Stimulated activated CD4-positive, alpha-beta T cell treated with anti-CD3 and anti-CD28 coated beads, Interleukin-2, amount 100 ng/mL, for 24 hours (primary cell): ENCODE data around the gene SLC31A1.

Experiments used
- DNase-seq, 2 donors: peaks; one replicate each; pipeline ENCODE4 v3.0.0-alpha.2; 2020

Gene SLC31A1

DNA sequence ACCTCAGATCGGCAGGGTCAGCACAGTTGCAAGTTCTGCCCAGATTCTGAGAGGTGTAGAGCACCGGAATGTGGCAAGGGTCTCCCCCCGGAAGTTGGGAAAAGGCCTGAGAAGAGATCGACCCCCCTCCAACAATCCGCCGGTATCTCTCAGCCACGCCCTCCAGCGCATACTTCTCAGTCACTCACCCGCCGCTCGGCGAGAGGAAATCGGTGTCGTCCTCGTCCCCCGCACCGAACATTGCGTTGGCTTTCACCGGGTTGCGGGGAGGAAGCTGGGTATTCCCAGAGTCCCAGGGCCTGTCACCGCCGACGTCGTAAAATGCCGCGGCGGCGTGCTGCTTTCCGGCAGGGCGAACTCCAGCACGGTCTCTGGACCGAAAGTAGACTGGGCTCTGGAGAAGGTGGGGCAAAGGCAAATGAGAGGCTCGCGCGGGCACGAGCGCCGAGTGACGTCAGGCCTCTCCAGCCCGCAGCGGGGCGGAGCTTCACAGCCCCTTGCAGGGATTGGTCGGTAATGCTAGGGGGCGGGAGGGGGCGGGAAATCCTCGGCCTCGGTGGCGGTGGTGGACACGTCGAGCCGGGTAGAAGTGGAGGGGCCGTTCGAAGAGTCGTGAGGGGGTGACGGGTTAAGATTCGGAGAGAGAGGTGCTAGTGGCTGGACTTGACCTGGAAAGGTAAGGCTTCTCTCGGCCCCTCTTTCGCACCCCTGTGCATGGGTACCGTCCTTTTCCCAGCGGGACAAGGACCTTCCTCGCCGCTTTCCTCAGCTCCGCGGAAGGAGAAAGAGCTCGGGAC, at the start of gene SLC31A1, which contains the start of gene FKBP15:
TSS of gene SLC31A1 (plus strand) at position 542 of the 797 bp plus-strand sequence. CDS start 34,605 bp downstream, outside the sequence.
TSS of gene FKBP15 (minus strand) at position 275 of the 797 bp plus-strand sequence. CDS start at position 241, 34 bp downstream.
- peak; percentile 95 to 97 for DNase-seq

DNA sequence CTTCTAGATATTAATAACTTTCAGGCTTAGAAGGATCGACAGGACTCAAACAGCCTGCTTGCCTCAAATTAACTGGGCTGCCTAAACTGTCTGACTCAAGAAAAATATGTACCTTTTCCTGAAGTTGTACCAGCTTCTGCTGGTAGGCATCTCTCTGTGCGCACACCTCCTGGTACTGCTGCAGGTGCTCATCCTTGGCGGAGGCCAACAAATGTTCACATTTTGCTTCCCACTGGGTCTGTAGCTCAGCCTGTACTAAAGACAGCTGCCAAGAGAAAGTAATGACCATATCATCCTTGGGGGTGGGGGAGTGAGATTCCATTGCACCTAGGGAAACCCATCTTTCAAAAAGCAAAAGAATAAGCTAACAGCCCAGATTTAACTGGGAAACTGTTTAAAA, 48.0 kb upstream of the SLC31A1 start:
- DNase-seq, result no peak

DNA sequence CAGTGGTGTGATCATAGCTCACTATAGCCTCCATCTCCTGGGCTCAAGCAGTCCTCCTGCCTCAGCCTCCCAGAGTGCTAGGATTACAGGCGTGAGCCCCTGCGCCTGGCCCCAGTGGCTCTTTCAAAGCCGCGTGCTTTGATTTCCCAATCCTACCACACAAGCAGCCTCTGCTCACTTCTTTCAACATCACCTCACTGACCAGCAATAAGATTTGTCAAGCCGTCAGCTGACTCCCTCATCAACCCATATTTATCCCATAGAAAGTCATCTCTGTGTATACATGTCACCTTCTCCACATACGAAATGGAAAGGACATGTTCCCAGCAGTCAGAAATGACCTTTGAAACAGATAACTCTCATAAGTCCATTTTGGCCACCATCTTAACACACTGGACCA, 44.5 kb upstream of the SLC31A1 start:
- DNase-seq, result no peak

DNA sequence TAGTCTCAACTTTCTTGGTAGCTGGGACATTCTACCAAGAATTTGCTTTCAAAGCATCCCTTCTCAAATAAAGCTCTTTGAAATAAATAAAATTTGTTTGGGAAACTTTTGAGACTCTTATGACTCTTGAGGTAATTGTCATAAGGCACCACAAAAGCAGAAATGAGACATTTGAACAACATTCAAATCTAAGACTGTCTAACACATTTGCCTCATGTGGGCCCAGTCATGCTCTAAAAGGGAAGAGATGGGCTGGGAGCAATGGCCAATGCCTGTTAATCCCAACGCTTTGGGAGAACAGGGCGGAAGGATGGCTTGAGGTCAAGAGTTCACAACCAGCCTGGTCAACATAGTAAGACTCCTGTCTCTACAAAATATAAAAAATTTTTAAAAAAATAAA, 44.1 kb upstream of the SLC31A1 start:
- no peak for DNase-seq

DNA sequence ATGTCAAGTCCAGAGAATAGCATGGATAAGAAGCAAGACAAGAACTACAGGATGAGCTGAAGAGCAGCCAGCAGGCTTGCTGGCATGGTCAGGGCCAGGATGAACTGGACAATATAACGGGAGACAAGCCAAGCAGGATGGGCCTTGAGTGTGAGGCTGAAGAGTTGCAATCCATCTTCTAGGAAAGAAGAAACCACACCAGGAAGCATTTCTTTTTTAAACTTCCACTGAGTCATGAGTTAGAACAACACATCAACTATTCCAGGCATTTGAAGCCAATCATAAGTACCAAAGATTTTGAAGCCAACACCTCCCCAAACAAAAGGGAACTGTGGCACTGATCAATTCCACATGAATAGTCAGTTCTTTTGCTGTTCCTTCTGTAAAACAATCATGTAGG, 43.3 kb upstream of the SLC31A1 start:
- DNase-seq, result no peak

DNA sequence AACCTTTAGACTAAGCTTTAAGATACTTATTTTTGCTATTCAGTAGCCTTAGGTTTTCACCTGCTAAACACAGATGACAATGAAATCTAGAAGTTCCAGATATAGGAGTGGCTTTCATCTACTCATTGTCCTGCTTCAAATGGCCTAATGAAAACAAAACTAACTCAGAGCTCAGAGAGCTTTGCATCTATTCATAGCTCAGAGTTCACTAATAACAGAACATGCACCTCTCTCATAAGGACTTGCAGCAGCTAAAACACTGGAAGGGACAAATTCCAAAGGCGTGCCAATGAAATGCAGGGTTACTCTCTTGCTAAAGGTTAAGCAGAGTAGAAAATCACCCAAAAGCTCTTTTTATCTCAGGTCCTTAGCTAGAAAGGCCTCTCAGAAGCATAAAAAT, 41.5 kb upstream of the SLC31A1 start:
- no peak for DNase-seq

DNA sequence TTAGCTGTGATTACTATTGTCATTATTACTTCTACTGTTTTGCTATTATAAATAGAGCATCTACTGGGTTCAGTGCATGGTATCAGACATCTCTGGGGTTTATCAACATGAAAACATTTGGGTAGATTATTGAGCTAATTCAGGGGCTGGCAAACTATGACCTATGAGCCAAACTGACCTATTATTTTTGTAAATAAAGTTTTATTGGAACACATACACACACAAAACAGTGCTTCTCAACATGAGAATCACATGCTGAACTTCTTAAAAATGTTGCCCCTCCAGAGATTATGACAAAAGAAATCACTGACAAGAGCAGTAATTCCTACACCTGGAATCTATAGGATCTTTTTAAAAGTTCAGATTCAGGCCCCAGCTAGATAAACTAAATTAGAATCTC, 40.2 kb upstream of the SLC31A1 start:
- no peak for DNase-seq

DNA sequence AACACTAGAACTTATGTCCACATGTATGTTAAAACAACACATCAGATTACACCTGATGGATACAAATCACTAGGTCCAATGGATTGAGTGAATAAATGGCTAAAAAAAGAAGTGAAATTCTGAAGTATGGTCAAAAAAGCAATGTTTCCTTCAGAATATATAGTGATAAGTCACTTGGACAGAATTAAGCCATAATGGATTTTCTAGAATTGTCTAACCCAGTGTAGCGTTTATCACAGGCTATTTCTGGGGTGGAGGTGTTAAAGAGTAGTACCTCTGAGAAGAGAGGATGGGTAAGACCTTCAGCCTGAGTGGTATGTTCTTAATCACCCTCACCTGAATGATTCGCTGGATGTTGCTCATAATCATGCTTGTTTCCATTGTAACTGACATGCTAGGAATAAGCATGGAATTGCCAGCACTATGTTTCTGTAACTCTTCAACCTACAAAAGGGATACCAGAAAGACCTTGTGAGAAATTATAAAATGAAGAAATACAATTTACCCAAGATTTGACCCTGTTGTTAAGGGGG, 37.3 kb upstream of the SLC31A1 start:
- DNase-seq, result no peak

DNA sequence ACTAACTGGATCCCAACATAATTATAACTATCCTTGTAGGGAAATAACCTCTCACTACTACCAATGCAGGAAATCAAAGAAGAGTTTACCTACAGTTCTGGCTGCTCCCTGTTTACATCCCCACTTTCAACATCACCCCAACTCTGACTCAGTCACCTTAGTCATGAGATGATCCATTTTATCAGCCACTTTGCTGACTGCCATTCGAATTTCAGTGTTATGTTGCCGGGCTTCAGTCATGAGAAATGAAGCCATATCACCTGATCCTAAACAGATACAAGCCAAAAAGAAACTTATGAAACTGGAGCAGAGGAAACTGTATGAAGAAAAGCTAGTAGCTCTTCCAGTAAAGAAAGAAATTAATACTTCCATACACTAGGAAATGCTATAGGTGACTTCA, 36.8 kb upstream of the SLC31A1 start:
- no peak for DNase-seq

DNA sequence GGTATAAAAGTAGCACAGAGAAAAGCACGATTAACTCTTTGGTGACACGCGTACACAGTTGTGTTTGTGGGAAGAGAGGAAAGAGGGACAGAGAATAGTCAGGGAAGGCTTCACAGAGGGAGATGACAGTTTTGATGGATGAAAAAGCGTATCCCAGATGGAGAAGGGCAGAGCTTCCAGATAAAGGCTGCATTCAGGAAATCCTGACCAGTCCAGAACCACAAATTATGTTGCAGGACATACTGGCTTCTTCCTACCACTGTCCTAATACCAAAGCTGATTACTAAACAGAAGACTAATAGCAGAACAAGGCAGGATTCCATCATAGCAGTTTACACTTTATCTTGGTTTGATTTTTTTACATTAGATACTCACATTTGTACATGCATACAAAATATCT, 36.1 kb upstream of the SLC31A1 start:
- no peak for DNase-seq

DNA sequence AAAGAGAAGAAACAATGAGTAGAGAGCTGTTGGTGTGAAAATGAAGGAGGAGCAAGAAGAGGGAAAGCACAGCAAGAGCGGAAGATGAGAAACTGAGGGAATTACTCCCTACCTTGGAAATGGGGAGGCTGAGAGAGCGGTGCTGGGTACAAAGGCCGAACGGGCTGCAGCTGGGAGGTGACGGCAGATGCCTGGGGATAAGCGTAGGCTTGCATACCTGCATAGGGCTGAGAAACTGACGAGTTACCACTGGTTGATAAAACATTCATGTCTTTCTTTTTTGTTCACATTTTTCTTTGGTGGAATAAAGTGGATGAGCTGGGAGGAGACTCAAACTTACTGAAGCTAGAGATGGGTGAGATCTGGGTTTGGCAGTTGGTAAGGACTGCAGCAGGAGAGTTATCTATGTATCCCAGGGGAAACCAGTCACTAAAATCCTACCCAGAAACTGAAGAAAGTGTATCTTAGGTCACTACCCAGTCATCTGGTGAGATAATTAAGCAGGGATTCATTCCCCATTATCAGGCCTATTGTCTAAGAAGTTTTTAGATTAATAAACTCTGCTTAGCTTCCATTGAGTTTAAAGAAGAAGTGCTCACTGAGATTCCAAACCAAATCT, 35.1 kb upstream of the SLC31A1 start:
- DNase-seq, result no peak

DNA sequence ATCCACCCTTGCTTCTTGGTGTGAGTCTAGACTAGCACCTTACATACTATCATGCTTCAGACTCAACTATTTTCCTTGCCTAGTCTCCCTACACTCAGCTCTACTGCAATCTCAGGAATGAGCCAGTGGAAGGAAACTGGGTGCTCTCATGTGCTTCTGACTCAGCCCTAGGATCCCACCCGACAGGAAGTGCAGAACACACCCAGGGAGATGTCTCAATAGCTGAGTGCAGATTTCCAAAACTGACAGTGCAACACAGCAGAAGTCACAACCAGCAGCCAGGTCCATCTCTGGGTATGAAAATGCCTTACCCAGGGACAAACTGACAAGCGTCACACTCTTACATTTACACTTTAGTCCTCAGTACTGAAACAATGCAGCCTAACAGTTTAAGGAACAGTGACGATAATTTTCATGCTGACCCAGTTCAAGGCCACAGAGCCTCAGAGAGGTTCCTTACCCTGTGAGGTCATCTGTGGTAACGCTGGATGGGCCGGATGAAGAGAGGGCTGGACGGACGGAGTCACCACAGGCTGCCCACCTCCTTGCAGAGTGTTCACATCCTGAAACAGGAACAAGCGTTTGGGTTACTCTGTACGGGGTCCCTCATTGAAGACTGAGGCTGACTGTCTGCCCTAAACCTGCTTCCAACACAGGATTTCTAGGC, 33.3 kb upstream of the SLC31A1 start:
- no peak for DNase-seq

DNA sequence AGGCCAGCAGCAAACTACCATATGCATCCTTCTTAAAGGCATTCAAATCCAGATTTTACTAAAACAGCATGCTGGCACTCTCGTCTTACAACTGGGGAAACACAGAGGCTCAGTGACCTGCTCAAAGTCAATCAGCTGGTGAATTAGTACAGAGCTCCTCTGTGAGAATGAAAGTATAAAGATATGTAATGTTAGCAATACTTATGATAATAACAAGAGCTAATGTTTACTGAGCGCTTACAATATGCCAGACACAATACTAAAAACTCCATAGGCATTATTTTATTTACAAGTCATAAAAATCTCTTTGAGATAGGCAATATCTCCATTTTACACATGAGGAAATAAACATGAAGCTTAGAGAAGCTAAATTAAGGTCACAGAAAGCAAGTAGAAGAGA, 28.9 kb upstream of the SLC31A1 start:
- DNase-seq, result no peak

DNA sequence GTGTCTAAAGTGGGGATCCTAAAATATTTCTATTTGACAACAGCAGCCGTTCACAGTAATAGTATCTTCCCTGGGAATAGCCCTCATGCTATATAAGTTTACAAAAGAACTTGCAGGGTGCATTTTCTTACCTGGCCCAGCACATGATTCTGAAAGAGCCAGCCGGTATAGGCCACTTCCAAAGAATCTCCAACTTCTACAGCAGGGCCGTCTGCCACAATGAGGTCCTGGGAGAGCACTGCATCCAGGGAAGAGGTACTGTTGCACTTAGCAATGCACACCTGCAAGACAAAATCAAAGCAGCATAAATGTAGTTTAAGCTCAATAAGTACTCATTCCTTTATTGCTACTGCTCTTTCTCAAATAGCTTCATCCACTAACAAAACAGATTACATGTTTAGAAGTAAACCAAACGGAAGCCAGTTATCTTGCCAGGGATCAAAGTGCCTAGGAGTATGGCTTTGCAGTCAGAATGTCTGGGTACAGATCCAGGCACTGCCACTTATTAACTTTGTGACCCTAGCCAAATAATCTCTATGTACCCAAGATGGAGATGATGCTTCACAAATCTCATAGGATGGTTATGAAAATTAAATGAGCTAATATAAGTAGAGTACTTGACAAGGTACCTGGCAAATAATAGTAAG, 21.5 kb upstream of the SLC31A1 start:
- no peak for DNase-seq

DNA sequence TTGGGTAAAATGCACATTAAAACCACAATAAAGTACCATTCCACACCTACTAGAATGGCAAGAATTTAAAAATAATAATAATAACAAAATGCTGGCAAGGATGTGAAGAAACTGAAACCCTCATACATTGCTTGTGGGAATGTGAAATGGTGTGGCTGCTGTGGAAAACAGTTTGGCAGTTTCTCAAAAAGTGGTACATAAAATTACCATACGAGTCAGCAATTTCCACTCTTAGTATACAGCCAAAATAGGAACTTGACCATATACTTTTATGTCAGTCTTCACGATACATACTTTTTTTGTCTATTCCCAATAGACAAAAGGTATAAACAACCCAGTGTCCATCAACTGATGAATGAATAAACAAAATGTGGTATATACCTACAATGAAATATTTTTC, 15.9 kb upstream of the SLC31A1 start:
- DNase-seq, result no peak

DNA sequence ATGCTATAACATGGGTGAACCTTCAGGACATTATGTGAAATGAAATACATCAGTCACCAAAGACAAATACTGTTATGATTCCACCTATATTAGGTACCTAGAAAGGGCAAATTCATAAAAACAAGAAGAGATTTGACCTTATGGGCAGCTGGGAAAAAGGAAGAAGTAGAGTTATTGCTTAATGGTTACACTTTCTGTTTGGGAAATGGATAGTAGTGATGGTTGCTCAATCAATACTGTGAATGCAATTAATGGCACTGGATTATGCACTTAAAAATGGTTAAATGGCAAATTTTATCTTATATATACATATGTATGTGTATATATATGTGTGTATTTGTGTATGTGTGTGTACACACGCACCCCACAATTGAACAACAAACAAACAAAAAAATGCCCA, 15.5 kb upstream of the SLC31A1 start:
- DNase-seq, result no peak

DNA sequence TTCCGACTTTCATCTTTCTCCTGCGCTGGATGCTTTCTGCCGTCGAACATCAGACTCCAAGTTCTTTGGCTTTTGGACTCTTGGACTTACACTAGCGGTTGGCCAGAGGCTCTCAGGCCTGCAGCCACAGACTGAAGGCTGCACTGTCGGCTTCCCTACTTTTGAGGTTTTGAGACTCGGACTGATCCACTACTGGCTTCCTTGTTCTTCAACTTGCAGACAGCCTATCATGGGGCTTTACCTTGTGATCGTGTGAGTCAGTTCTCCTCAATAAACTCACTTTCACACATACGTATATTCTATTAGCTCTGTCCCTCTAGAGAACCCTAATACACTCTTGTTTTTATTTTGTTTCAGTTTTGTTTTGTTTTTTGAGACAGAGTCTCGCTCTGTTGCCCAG, 10.5 kb upstream of the SLC31A1 start:
- no peak for DNase-seq

DNA sequence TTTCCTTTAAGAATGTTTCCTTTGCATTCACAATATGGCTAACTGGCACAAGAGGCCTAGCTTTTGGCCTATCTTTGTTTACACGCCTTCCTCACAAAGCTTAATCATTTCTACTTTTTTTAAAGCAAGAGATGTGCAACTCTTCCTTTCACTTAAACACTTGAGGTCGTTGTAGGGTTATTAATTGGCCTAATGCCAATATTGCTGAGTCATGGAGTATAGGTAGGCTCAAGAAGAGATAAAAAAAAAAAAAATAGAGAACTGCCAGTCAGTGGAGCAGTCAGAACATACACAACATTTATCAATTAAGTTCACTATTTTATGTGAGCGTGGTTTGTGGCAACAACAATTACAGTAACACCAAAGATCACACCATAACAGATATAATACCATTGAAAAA, 6.2 kb upstream of the SLC31A1 start:
- no peak for DNase-seq

DNA sequence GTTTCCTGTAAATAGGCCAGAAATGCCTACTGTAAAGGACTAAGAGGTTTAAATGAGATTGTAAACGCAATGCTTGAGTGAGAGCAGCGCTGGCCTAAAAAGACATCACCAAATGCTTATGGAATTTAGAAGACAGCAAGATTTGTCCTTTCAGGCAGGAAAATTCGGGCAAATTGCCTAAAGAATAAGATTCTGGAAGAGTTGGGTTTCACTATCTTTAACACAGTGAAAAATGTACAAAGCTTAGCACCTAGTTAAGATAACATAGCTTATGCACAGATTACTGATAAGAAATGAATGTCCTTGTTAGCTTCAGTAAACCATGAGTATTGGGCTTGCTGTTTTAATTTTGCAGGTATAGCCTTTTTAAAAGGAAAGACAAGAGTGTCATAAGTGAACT, 4.9 kb upstream of the SLC31A1 start:
- DNase-seq, result no peak

DNA sequence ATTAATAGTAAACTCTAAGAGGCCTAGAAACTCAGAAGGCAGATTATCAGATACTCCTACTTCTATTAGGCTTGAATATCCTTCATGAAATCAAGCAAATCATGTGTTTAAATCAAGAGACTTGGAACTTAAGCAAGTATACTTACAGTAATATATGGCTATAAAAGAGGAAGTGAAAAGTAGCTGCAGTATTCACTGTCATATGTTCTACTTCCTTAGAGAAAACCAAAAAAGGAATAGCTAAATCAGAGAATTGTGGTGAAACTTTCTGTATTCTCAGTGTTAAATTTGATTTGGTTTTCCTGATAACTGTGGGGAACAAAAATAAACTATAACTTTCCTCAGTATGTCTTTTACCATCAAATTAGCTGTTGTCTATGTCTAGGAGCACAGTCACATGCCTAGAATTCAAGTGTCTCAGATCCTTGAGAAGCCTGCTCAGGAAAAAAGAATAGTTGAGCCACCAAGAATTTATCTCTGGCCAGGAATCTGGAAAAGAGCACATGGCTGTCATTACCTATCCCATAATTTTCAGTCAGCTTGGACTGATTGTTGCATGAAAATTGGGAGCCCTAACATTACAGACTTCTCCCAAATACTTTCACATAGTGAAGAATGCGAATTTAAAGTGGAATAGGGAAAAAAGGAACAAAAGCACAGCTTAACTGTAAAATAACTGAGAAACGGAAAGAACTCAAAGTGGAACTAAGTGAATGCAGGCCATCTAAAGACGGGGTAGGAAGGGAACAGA, 2.0 kb upstream of the SLC31A1 start:
- no peak for DNase-seq

DNA sequence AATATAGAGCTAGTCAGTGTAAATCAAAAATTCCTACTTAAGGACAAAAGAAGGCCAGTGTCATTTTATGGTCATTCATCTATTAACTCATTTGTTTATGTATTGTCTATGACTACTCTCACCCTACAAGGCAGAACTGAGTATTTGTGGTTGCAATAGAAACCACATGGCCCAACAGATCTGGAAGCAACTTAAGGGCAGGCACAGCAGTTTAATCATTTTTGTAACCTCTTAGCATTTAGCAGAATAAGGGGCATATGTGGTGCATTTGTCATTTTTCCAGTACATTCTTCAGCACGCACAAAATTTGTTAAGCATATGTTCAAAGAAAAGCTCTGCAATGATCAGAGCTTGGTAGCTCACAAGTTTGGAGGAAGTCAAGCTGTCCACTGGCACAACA, 1.4 kb upstream of the SLC31A1 start:
- DNase-seq, result no peak

DNA sequence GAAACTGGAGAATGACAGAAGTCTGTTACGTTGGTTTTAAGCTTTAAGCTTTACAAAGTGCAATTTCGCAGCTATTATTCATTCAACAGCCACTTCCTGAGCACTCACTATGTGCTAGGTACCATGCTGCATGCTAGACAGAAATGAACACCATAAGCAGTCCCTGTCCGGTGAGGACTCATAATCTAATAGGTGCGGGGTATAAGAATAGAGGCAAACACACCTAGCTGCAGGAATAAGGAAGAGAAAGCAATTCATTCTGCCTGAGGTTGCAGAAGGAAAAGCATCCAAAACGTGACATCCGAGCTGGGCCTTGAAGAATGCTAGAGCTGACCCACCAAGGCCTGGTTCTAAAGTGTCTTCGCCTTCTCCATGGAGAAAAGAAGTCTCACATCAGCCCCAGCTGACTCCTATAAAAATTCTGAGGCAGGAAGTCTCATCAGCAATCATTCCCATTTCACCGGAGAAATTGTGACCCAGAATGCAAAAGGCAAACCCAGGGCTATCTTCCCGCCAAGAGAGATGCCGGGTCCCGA, 809 bp upstream of the SLC31A1 start:
- no peak for DNase-seq
